BJ (cell line): Measurements from ENCODE around the gene PARD3. TPM values are rescaled to one million over a fixed set of nuclear protein-coding genes. Genes with fewer than 3 reads are reported as not detected.

ENCODE experiments used
- CTCF ChIA-PET: fragments of 350-600 bp; formaldehyde crosslinking; extraction: SDS; loops from one replicate; lab custom pipeline; 2021; ENCODE audit warnings: antibody characterized with exemption, inconsistent platforms; lab: Yijun Ruan, JAX
- POLR2A ChIA-PET: fragments of 300-600 bp; sonication (Branson Sonifier 250); formaldehyde crosslinking; extraction: SDS; loops from one replicate; lab custom pipeline; 2021; ENCODE audit warnings: antibody characterized with exemption; lab: Charles Lee
- DNase-seq: peaks from one replicate; pipeline ENCODE4 v3.0.0-alpha.2; 2011; ENCODE audit warnings: low read depth
- H3K27me3 ChIP-seq: 2 replicates; pipeline ENCODE4 v1.6.0; 2011; ENCODE audit warnings: low read length; ENCODE audit not compliant: control insufficient read depth, insufficient read depth
- H3K36me3 ChIP-seq: 2 replicates; pipeline ENCODE4 v1.5.1; 2011; ENCODE audit warnings: low read length; ENCODE audit not compliant: control insufficient read depth, insufficient read depth
- H3K4me3 ChIP-seq: 2 replicates; pipeline ENCODE4 v1.5.1; 2011; ENCODE audit warnings: low read depth, mild to moderate bottlenecking, control low read depth, low read length
- polyA plus RNA-seq: library from polyadenylated mRNA; depleted of rRNA; stranded (reverse); fragments of >200 nt; gene quantifications from 2 replicates; pipeline ENCODE4 v1.2.3, GENCODE V29; 2011
- TF ChIP-seq, protein P1 (sequence below): IDR thresholded peaks from 2 replicates; pipeline ENCODE4 v1.5.1; 2011; ENCODE audit warnings: low read depth, mild to moderate bottlenecking, control low read depth, inconsistent platforms, low read length, moderate library complexity; ENCODE audit not compliant: insufficient read depth

Gene PARD3
- polyA plus RNA-seq, 1 experiment, result 17.7 TPM

GRCh38 chr10:34679177-34679576, 135.9 kb downstream of the PARD3 start:
- no peak overlapping the region for H3K4me3 ChIP-seq
- no peaks in the 10 kb centered on the region for H3K36me3 ChIP-seq
- POLR2A ChIA-PET, result no interaction called here
- CTCF ChIA-PET, result no interaction called here
- DNase-seq, result no peak
- H3K27me3 ChIP-seq, result no peaks in the 10 kb centered on the region
- TF ChIP-seq, protein P1, sequence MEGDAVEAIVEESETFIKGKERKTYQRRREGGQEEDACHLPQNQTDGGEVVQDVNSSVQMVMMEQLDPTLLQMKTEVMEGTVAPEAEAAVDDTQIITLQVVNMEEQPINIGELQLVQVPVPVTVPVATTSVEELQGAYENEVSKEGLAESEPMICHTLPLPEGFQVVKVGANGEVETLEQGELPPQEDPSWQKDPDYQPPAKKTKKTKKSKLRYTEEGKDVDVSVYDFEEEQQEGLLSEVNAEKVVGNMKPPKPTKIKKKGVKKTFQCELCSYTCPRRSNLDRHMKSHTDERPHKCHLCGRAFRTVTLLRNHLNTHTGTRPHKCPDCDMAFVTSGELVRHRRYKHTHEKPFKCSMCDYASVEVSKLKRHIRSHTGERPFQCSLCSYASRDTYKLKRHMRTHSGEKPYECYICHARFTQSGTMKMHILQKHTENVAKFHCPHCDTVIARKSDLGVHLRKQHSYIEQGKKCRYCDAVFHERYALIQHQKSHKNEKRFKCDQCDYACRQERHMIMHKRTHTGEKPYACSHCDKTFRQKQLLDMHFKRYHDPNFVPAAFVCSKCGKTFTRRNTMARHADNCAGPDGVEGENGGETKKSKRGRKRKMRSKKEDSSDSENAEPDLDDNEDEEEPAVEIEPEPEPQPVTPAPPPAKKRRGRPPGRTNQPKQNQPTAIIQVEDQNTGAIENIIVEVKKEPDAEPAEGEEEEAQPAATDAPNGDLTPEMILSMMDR, result no peak

DNA sequence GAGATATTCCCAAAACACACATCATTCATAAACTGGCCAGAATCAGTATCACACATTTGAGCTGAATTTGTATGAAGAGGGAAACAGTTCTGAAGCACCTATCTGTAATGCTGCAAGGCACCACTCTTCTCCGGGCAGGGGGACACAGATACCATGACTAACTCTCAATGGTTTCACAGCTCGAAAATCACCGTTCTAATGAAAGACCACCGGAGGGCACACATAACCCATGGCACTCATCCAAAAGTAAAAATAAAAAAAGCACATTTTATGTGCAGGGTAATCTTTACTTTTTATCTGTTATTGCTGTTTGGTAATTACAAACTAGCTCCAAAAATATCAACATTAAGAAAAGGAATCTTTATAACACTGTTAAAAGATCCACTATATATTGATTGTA, 137.5 kb downstream of the PARD3 start:
- Histone ChIP-seq H3K36me3 (no peaks in the 10 kb centered on the region), H3K27me3 (no peaks in the 10 kb centered on the region), H3K4me3 (no peak overlapping the region)
- TF ChIP-seq, protein P1, result no peak
- POLR2A ChIA-PET, result no interaction called here
- DNase-seq, result no peak
- CTCF ChIA-PET, result interaction anchor here (1.4 kb wide), 1 partner anchor 12 kb away, joined by 6 read pairs; no protein-coding TSS in a partner anchor

DNA sequence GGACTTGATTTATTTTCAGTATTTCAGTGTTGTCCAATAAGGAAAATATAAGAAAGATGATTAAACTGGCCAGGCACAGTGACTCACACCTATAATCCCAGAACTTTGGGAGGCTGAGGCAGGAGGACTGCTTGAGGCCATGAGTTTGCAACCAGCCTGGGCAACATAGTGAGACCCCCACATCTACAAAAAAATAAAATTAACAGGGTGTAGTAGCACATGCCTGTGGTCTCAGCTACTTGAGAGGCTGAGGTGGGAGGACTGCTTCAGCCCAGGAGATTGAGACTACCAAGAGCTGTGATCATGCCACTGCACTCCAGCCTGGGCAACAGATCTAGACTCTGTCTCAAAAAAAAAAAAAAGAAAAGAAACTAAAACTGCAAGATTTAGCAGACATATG, 138.0 kb downstream of the PARD3 start:
- TF ChIP-seq, protein P1, result no peak

DNA sequence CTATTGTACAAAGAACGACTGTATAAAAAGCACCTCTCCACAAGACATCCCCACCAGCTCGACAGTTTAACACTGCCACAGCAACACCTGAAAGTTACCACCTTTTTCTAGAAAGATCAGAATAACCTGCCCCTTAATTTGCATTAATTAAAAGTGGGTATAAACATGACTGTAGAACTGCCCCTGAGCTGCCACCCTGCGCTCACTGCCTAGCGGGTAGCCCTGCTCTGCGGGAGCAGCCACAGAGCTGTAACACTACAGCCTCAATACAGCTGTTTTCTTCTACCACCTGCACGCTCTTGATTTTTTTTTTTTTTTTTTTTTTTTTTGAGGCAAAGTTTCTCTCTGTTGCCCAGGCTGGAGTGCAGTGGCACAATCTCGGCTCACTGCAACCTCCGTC, 140.9 kb downstream of the PARD3 start:
- Histone ChIP-seq H3K36me3 (no peaks in the 10 kb centered on the region), H3K4me3 (no peak overlapping the region), H3K27me3 (no peaks in the 10 kb centered on the region)
- TF ChIP-seq, protein P1, result no peak
- POLR2A ChIA-PET, result no interaction called here
- no peak for DNase-seq
- CTCF ChIA-PET, result interaction anchor here (0.9 to 2.0 kb wide), 2 partner anchors 8 to 10 kb away, joined by 3 to 6 read pairs; no protein-coding TSS in a partner anchor

More for the DNA sequence above, 138.0 kb downstream of the PARD3 start:
- DNase-seq, result no peak
- ChIA-PET POLR2A (no interaction called here), CTCF (interaction anchor here (1.4 kb wide), 1 partner anchor 11 kb away, joined by 6 read pairs; no protein-coding TSS in a partner anchor)
- H3K4me3 ChIP-seq, result no peak overlapping the region
- no peaks in the 10 kb centered on the region for H3K36me3 ChIP-seq
- no peaks in the 10 kb centered on the region for H3K27me3 ChIP-seq

DNA sequence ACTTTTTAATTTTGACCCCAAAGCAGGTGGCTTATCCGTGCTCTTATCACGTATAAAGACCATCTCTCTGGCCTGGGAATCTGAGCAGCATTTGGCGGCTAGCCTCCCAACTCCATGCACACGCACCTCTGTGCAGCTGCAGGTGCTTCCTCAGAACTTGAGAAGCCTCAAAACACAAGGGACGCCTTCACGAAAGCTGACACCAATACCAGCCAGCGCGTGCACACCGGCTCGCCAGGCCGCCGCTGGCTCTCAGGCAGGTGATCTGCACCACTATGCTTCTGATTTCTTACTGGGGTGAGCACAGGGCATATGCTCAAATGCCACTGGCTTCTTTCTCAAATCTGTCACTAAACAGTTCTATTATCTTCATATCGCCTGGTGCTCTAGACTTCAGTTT, 145.0 kb downstream of the PARD3 start:
- TF ChIP-seq, protein P1, result no peak
- no peak for DNase-seq
- no peak overlapping the region for H3K4me3 ChIP-seq
- ChIA-PET CTCF (interaction anchor here (1.1 kb wide), 1 partner anchor 14 kb away, joined by 4 read pairs; no protein-coding TSS in a partner anchor), POLR2A (no interaction called here)
- no peaks in the 10 kb centered on the region for H3K27me3 ChIP-seq
- no peaks in the 10 kb centered on the region for H3K36me3 ChIP-seq
